Measurements from ENCODE around the gene C1orf232.

C1orf232 gene

DNA sequence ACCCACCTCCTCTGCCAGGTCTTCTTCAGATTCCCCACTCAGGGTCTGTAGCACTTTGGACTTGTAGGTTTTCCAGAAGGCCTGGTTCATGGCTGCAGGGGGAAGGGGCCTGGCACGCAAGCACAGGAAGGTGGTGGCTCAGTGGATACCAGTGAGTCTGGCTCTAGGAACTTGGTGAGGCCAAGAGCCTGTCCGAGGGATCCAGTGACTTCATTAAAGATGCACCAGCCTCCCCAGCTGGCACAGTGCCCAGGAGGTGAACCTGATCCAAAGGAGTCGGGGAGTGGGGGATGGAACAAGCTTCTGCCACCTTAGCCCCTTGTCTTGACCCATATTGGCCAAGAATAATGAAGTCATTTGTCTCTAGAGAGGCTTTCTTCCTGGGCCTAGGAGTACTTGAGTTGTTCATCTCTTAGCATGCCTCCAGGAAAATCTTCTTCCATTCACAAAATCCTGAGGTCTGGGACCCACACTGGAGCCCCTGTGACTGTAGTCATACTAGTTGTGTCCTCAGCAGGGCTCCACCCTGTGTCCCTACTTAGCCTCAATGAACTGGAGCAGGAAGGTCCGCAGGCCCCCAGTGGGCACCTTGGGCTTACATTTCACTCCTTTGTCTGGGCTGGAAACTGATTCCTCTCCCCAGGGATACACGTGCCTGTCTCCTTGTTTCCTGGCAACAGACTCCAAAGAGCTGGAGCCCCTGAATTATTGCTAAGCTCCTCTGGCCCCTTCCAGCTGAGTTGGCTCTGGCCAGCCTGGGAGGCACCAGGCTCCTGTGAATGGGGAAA lies at the start of gene C1orf232:
Gene C1orf232 (minus strand): TSS at position 554 of the 788 bp plus-strand sequence. CDS start 464 bp downstream, at position 90.
- peak in 3 of 58 donors; percentile 5 to 43 (median 30) for DNase-seq

GRCh38 chr1:26215246-26215645 lies 46.5 kb upstream of the C1orf232 start:
- DNase-seq: no peak

- no peak for DNase-seq
These were observed 44.7 kb upstream of the C1orf232 start for GRCh38 chr1:26213335-26213905.

DNA sequence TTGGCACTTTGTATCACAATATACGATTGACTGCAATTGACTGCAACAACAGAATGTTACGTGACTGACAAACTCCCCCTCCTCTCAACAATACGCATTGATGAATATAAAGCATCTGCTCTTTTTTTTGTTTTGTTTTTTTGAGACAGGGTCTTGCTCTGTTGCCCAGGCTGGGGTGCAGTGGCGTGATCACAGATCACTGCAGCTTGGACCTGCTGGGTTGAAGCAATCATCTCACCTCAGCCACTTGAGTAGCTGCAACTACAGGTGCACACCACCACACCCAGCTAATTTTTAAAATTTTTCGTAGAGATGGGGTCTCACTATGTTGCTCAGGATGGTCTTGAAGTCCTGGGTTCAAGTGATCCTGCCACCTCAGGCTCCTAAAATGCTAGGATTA lies 44.0 kb upstream of the C1orf232 start:
- no peak for DNase-seq

GRCh38 chr1:26210147-26210870 lies 41.5 kb upstream of the C1orf232 start:
- no peak for DNase-seq

DNA sequence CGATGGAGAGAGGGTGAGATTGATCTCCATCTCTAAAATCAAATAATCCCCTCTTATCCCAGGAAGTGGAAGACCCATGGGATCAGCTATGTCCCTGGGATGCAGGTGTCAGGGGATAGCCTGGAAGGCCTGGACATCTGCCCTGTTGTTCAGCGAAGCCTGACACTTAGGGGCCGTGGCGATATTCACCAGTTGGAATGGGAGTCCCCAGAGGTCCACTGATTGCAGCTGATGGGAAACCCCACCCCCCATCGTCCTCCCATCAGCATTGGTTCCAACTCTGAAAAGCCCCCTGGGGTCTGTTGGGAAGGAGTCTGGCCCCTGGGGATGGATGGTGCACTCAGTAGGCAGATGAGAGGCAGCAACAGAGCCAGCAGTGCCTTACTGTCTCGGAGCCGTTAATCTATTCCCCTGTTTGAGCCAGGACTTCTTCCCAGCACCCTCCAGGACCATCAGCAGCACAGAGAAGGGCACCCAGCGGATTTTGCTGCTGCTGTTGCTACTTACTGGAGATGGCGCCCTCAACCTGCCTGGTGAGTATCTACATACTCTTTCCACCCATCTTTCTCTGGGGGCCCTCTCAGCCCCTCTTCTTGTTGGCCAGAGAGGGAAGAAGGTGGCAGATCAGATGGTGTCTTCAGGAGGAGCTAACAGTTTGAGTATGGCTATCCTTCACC lies 35.0 kb upstream of the C1orf232 start:
- DNase-seq: no peak

DNA sequence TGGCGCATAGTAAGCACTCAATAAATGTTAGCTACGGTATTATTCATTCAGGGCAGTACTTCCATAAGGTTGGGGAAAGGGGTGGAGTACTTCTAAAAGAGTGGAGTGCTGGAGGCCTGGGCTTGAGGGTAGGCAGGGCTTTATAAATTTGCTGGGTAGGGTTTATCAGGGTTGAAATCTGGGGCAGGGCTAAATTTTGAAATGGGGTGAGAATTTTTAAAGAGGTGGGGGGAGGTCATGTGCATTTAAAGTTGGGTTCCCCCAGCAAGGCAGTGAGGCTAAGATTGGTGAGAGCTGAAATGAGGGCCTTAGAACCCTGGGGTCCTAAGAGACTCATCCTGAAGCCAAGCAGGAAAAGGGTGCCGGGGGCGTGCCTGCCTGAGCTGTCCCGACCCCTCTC lies 31.6 kb upstream of the C1orf232 start:
- no peak for DNase-seq

GRCh38 chr1:26197813-26198212 lies 29.1 kb upstream of the C1orf232 start:
- no peak for DNase-seq

GRCh38 chr1:26197301-26197700 lies 28.5 kb upstream of the C1orf232 start:
- DNase-seq: no peak

DNA sequence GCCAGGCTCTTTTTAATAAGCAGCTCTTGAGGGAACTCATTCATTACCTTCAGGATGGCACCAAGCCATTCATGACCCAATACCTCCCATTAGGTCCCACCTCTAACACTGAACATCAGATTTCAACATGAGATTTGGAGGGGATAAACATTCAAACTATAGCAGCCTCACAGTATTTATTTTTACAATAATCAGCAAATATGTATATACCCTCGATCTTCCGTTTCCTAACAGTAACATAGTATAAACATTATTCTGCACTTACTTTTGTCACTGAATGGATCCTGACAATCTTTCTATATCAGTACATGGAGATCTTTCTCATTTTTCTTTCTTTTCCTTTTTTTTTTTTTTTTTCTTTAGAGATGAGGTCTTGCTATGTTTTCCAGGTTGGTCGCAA lies 27.0 kb upstream of the C1orf232 start:
- DNase-seq: no peak

DNA sequence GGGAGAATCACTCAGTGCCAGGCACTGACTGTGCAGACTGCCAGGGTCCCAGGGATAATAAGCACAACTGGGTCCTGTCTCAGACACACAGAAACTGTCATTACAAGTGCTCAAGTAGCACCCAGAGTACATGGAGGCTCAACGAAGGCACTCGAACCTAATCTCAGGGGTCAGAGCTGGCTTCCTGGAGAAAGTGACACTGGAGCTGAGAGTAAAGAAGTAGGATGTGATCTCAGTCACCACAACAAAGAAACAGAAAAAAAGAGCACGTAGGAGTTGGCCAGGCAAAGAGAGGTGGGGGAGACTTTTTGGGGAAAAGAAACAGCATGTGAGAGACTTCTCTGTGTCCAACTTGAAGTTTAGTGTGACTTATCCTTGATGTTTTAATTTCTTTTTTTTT lies 23.0 kb upstream of the C1orf232 start:
- DNase-seq: no peak

DNA sequence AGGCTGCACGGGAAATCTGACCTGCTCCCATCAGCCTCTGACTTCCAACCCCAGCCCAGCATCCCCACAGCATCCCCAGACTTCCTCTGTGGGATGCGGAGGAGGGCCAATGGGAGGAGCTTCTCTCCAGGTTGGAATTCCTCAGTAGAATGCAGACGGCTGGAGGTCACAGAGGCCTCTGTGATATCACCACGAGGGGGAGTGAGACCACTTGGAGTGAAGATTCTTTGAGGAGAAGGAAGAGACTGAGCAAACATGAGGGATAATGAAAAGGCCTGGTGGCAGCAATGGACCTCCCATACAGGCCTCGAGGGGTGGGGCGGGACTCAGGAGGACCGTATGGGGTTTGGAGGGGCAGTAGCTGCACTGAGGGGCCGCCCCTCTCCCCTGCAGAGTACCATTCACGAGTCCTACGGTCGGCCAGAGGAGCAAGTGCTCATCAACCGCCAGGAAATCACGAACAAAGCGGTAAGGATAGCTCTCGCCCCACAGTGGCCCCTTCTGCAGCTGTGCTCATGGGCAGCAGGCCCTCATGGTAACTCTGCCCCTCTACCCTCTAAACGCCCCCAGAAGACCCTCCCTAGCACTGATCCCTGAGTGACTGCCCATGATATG lies 21.7 kb upstream of the C1orf232 start, which contains the start of gene CATSPER4:
Gene CATSPER4 (plus strand): TSS at position 230 of the 615 bp plus-strand sequence. CDS start 26 bp downstream, at position 256.
- DNase-seq: peak in 4 of 58 donors; percentile 4 to 9 (median 6)

DNA sequence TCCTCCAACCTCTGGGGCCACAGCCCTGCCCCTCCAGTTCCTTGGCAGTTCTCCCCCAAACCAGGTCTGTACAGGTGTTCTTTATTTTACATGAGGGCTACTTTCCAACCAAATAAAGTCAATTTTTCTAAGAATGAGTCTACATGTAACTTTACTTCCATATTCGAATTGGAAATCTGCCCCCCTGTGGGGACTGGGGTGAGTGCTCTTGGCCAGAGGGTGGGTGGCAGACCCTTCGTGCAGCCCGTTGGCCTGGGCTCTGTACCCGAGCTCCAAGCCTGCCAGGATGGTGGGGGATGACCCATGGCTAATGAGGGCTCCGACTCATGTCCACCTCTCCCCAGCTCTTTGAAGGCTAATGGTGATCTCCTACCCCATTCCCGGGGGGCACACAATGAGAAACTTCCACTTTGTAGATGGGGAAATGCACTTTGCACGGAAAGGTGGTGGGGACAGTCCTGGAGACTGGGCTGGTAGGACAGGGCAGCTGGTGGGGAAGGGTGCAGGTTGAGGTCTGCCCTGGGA lies 21.1 kb upstream of the C1orf232 start:
- DNase-seq: no peak

- DNase-seq: no peak
These were observed 20.6 kb upstream of the C1orf232 start for GRCh38 chr1:26189331-26189730.

- DNase-seq: no peak
These were observed 19.7 kb upstream of the C1orf232 start for GRCh38 chr1:26188477-26188876.

DNA sequence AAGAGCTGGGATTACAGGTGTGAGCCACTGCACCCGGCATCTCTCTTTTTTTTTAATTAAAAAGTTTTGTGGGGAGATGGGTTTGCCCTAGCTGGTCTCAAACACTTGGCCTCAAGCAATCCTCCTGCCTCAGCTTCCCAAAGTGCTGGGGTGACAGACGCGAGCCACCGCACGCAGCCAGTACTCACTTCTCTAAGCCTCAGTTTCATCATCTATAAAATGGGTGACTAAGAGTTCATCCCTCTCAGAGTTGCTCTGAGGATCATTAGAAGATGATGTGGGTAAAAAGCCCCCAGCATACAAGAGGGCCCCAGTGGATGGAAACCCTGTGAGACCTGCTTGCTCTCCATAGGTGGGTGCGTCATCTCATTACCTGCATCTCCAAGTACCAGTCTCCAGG lies 19.1 kb upstream of the C1orf232 start:
- DNase-seq: no peak

- DNase-seq: no peak
These were observed 16.1 kb upstream of the C1orf232 start for GRCh38 chr1:26184883-26185282.

- DNase-seq: no peak
These were observed 15.3 kb upstream of the C1orf232 start for GRCh38 chr1:26184086-26184485.

DNA sequence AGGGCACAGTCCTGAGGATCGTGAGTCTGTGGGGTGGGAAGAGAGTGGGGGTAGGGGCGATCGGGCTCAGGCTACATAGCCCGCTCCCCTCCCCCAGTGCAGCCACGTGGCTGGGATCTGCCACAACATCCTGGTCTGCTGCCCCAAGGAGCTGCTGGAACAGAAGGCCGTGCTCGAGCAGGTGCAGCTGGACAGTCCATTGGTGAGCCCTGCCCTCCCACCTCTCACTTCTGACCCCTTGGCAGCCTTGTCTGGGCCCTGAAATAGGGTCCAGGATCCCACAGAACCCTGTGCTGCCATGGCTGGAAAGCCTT lies 13.6 kb upstream of the C1orf232 start:
- DNase-seq: no peak

GRCh38 chr1:26181586-26182382 lies 13.0 kb upstream of the C1orf232 start:
- DNase-seq: no peak
